OCI-LY7 (cell line): Measurements from ENCODE around the gene RELCH. TPM values are rescaled to one million over a fixed set of nuclear protein-coding genes. Genes with fewer than 3 reads are reported as not detected.
A peak's percentile ranks its signal among the peaks of the same experiment; 100 is the strongest.

Source experiments
- BruUV-seq: library from RNA; stranded (reverse); fragments of 400-500 nt; replicated peaks from 2 replicates; lab custom pipeline; 2021; lab: Mats Ljungman, UMichigan
- CTCF ChIA-PET: fragments of 300-600 bp; sonication (Branson Sonifier 250); formaldehyde crosslinking; loops from one replicate; lab custom pipeline; 2022; ENCODE audit warnings: antibody characterized with exemption; ENCODE audit not compliant: unreplicated experiment; lab: Charles Lee
- POLR2A ChIA-PET: fragments of 300-600 bp; sonication (Branson Sonifier 250); formaldehyde crosslinking; loops from one replicate; lab custom pipeline; 2022; ENCODE audit warnings: antibody characterized with exemption; lab: Charles Lee
- DNase-seq: peaks from one replicate; pipeline ENCODE4 v3.0.0-alpha.2; 2015; ENCODE audit warnings: low spot score
- H2AFZ ChIP-seq: fragments of 200-600 bp; sonication (generic), shearing (Covaris generic); 2 replicates; pipeline ENCODE4 v1.6.1; 2014; ENCODE audit warnings: mild to moderate bottlenecking, antibody characterized with exemption, low read length, moderate library complexity
- H3K27ac ChIP-seq: fragments of 200-600 bp; sonication (generic); 2 replicates; pipeline ENCODE4 v1.5.1; 2014; ENCODE audit warnings: mixed run types, low read depth, mild to moderate bottlenecking, moderate library complexity, low read length, inconsistent platforms; ENCODE audit not compliant: poor library complexity, severe bottlenecking
- H3K36me3 ChIP-seq: fragments of 200-600 bp; sonication (generic); 2 replicates; pipeline ENCODE4 v1.6.1; 2014; ENCODE audit warnings: mild to moderate bottlenecking, antibody characterized with exemption, low read length, moderate library complexity, mixed read lengths; ENCODE audit not compliant: insufficient read depth
- H3K4me1 ChIP-seq: fragments of 200-600 bp; sonication (generic); 2 replicates; pipeline ENCODE4 v1.5.1; 2014; ENCODE audit warnings: mild to moderate bottlenecking, low read length; ENCODE audit not compliant: insufficient read depth, poor library complexity, severe bottlenecking
- H3K4me2 ChIP-seq: fragments of 200-600 bp; sonication (generic); 2 replicates; pipeline ENCODE4 v1.6.1; 2014; ENCODE audit warnings: mild to moderate bottlenecking, low read length
- H3K4me3 ChIP-seq: fragments of 200-600 bp; sonication (generic); 2 replicates; pipeline ENCODE4 v1.5.1; 2014; ENCODE audit warnings: mild to moderate bottlenecking, low read depth, low read length; ENCODE audit not compliant: poor library complexity, severe bottlenecking
- H3K79me2 ChIP-seq: fragments of 200-600 bp; sonication (generic); 2 replicates; pipeline ENCODE4 v1.6.1; 2016; ENCODE audit warnings: low read depth, mild to moderate bottlenecking, low read length, moderate library complexity, mixed read lengths; ENCODE audit not compliant: insufficient read depth
- H3K9me2 ChIP-seq: fragments of 200-600 bp; sonication (generic); 2 replicates; pipeline ENCODE4 v1.6.1; 2016; ENCODE audit warnings: mild to moderate bottlenecking, low read length, mixed read lengths; ENCODE audit not compliant: insufficient read depth
- H3K9me3 ChIP-seq: fragments of 200-600 bp; sonication (generic); 2 replicates; pipeline ENCODE4 v1.6.1; 2014; ENCODE audit warnings: mild to moderate bottlenecking, mixed run types, low read length, mixed read lengths
- H4K20me1 ChIP-seq: fragments of 200-600 bp; sonication (generic); 2 replicates; pipeline ENCODE4 v1.6.1; 2014; ENCODE audit warnings: mild to moderate bottlenecking, antibody characterized with exemption, low read length, moderate library complexity, mixed read lengths; ENCODE audit not compliant: insufficient read depth
- CTCF ChIP-seq: fragments of 200-600 bp; sonication (generic); conservative IDR thresholded peaks from 2 replicates; pipeline ENCODE4 v1.5.1; 2014; ENCODE audit warnings: mild to moderate bottlenecking, antibody characterized with exemption, low read length, moderate library complexity, mixed read lengths
- EZH2phosphoT487 ChIP-seq: fragments of 200-600 bp; sonication (generic); IDR thresholded peaks from 2 replicates; pipeline ENCODE4 v1.6.1; 2018; ENCODE audit warnings: low read depth, borderline replicate concordance, mild to moderate bottlenecking, mixed run types, antibody characterized with exemption, low read length, moderate library complexity, mixed read lengths
- intact Hi-C: fragments of 100-400 bp; cut with micrococcal nuclease; formaldehyde crosslinking; loops from one replicate; pipeline ENCODE4 v1.10.0; 2022; ENCODE audit not compliant: unreplicated experiment
- total RNA-seq, 2 experiments: library from RNA; depleted of rRNA in 1 of 2; stranded (reverse); fragments of >200 nt in 1 of 2; shearing (Covaris generic) in 1 of 2; gene quantifications; 2 replicates each; pipeline ENCODE4 v1.2.3, GENCODE V29; 2014 to 2022

Gene RELCH
- total RNA-seq, 2 experiments from 2014 or later, result 21.2 to 23.1 TPM

GRCh38 chr18:62324917-62325805 lies 138.1 kb downstream of the RELCH start, which contains the start of gene TNFRSF11A:
TSS of gene TNFRSF11A (plus strand) at chr18:62325310. CDS start at chr18:62325353, 43 bp downstream.
- Histone ChIP-seq H3K27ac (no peak within 1 kb of the TSS), H3K4me2 (peak within 1 kb of the TSS; percentile 39; the same call in 1 of the 2 replicates), H2AFZ (no peak within 1 kb of the TSS), H3K4me3 (no peak within 1 kb of the TSS), H3K79me2 (no peaks in the 10 kb centered on the region), H3K9me3 (no peaks in the 10 kb centered on the region), H3K9me2 (no peaks in the 10 kb centered on the region), H4K20me1 (no peaks in the 10 kb centered on the region), H3K4me1 (peaks cover 3% of the 10 kb centered on the region), H3K36me3 (no peaks in the 10 kb centered on the region)
- no TSS peak for BruUV-seq
- ChIA-PET CTCF (no interaction called here), POLR2A (no interaction called here)
- intact Hi-C loops, result no loop called here
- no peak for DNase-seq
- TF ChIP-seq CTCF (no peak), EZH2phosphoT487 (no peak)

- ChIA-PET POLR2A (no interaction called here), CTCF (no interaction called here)
- no peaks in the 10 kb centered on the region for H3K36me3 ChIP-seq
- no peaks in the 10 kb centered on the region for H3K9me3 ChIP-seq
- no peak overlapping the region for H2AFZ ChIP-seq
- H4K20me1 ChIP-seq, result no peaks in the 10 kb centered on the region
- no peak for DNase-seq
- H3K4me2 ChIP-seq, result peak overlapping the region; percentile 39; the same call in 1 of the 2 replicates
- TF ChIP-seq CTCF, result no peak
- TF ChIP-seq EZH2phosphoT487, result no peak
- H3K79me2 ChIP-seq, result no peaks in the 10 kb centered on the region
- H3K4me1 ChIP-seq, result no peaks in the 10 kb centered on the region
- intact Hi-C loops, result no loop called here
- no peak overlapping the region for H3K4me3 ChIP-seq
- no peak overlapping the region for H3K27ac ChIP-seq
- no peaks in the 10 kb centered on the region for H3K9me2 ChIP-seq
- no TSS peak for BruUV-seq
These were observed 139.0 kb downstream of the RELCH start for GRCh38 chr18:62325806-62326645.
